GM06990 (cell line): Measurements from ENCODE around the gene OST4.

ENCODE experiments used
- DNase-seq: peaks from one replicate; pipeline ENCODE4 v3.0.0-alpha.2; 2011; ENCODE audit not compliant: insufficient read length; ENCODE audit errors: extremely low read depth
- H3K27me3 ChIP-seq: replicated peaks from 2 replicates; pipeline ENCODE4 v1.6.0; 2011; ENCODE audit warnings: low read length; ENCODE audit not compliant: control insufficient read depth, insufficient read depth
- H3K36me3 ChIP-seq: 2 replicates; pipeline ENCODE4 v1.5.1; 2011; ENCODE audit warnings: low read length; ENCODE audit not compliant: control insufficient read depth, insufficient read depth
- H3K4me3 ChIP-seq: replicated peaks from 2 replicates; pipeline ENCODE4 v1.5.1; 2011; ENCODE audit warnings: low read depth, mild to moderate bottlenecking, control low read depth, low read length
- TF ChIP-seq, protein P1 (sequence below): IDR thresholded peaks from 2 replicates; pipeline ENCODE4 v1.5.1; 2011; ENCODE audit warnings: low read length, control low read depth, mild to moderate bottlenecking, inconsistent platforms; ENCODE audit not compliant: insufficient read depth, poor library complexity, severe bottlenecking

The OST4 gene

DNA sequence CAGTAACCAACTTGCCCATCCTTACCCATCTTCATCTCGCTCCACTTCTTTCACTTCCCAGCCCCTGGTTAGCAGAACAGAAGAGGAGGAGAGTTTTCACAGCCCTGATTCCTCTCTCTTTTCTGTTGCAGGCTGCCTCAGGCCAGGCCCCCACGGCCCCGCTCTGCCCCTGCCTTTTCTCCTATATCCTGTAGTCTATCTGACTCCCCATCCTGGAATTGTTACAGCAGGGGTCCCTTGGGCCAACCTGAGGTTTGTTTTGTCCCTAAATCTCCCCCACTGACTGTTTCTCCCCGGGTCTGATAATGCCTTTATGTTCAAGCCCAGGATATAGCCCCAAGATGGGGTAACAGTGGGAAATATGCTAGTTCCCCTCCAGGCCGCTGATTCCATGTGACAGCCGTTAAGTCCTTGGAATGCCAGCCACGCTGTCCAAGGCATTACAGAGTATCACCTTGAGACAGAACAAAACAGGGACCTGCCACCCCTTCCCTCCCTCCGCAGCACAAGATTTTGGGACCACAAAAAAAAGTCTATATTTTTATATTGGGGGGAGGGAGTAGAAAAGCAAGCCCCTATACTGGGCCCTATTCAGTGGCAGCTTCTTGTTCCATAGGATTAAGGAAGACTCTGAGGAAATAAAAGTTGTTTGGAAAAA, 1.4 kb downstream of the OST4 start:
- no peak for DNase-seq
- peaks cover 21% of the 10 kb centered on the region for H3K36me3 ChIP-seq
- H3K27me3 ChIP-seq = no peaks in the 10 kb centered on the region
- peak overlapping the region; percentile 99 for H3K4me3 ChIP-seq
- TF ChIP-seq, protein P1, sequence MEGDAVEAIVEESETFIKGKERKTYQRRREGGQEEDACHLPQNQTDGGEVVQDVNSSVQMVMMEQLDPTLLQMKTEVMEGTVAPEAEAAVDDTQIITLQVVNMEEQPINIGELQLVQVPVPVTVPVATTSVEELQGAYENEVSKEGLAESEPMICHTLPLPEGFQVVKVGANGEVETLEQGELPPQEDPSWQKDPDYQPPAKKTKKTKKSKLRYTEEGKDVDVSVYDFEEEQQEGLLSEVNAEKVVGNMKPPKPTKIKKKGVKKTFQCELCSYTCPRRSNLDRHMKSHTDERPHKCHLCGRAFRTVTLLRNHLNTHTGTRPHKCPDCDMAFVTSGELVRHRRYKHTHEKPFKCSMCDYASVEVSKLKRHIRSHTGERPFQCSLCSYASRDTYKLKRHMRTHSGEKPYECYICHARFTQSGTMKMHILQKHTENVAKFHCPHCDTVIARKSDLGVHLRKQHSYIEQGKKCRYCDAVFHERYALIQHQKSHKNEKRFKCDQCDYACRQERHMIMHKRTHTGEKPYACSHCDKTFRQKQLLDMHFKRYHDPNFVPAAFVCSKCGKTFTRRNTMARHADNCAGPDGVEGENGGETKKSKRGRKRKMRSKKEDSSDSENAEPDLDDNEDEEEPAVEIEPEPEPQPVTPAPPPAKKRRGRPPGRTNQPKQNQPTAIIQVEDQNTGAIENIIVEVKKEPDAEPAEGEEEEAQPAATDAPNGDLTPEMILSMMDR = no peak

DNA sequence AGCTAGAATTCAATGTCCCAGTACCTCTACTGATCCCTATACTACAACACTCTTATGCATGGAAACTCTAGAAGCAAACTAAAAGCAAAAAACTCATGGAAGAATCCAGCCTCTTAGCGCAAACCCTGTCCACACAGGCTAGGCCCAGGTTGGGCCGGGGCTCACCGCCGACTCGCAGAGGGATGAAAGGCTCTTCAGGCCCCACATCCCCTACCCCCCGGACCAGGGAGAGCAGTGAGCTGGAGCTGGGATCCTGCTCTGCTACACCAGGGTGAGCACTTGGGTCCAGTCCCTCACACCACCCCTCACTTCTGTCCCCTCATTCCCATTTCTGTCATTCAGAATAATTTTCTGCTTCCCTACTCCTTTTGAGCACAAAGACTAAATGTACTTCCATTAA, 2.0 kb downstream of the OST4 start:
- TF ChIP-seq, protein P1 = no peak
- Histone ChIP-seq H3K27me3 (no peaks in the 10 kb centered on the region), H3K36me3 (peaks cover 21% of the 10 kb centered on the region), H3K4me3 (no peak overlapping the region)
- no peak for DNase-seq

DNA sequence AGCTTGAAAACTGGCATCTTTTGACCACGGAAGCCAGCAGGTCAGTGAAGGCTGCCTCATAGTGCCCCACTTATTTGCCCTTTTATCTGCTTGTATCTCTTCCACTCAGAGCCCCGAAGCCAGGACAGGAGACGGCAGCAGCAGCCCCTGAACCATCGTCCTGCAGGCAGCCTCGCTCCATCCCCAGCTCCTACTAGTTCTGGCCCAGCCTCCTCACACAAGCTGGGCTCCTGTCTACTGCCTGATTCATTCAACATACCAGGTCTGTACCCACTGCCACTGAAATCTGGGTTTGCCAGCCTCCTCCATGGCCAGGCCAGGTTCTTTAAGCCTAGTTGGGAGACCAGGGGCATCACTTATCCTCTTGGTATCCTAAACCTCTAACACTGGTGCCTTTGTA, 4.1 kb downstream of the OST4 start:
- H3K27me3 ChIP-seq = no peaks in the 10 kb centered on the region
- no peak for DNase-seq
- TF ChIP-seq, protein P1 = no peak
- no peak overlapping the region for H3K4me3 ChIP-seq
- peaks cover 21% of the 10 kb centered on the region for H3K36me3 ChIP-seq

DNA sequence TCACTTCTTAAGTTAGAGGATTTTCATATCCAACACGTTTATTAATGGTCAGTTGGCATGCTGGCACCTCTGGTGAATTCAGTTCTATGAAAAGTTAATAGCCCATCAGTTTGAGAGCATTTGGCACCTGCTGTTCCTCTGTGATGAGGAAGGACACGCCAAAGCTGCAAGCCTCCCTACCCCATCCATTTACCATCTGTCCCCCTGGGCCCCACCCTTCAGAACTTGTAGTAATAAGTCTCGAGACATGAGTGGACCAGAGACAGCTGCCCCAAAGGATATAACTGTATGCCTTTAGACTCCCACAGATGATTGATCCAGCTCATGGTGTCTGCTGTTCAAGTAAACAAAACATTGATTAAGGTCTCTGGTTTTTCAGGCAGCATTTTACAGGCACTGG, 6.3 kb downstream of the OST4 start:
- Histone ChIP-seq H3K4me3 (no peak overlapping the region), H3K27me3 (no peaks in the 10 kb centered on the region), H3K36me3 (peaks cover 21% of the 10 kb centered on the region)
- TF ChIP-seq, protein P1 = no peak
- no peak for DNase-seq

DNA sequence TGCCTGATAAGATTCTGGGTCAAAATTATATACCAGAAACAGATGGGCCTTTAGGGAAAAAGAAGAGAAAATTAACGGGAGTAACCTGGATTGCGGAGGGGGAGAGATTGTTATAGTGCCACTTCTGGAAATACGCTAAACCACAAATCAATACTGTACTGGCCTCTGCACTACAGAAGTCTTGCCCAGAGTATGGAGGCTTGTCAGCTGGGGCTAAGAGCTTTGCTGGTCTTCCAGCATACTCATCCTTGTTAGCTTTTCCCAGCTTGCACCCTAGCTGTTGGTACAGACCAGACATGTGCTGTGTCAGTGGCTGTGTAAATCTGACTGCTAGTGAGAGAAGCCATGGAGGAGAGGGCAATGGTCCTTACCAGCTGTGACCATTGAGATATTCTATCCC, 11.1 kb downstream of the OST4 start:
- H3K27me3 ChIP-seq = no peaks in the 10 kb centered on the region
- TF ChIP-seq, protein P1 = no peak
- no peak for DNase-seq
- peaks cover 15% of the 10 kb centered on the region for H3K36me3 ChIP-seq
- no peak overlapping the region for H3K4me3 ChIP-seq

DNA sequence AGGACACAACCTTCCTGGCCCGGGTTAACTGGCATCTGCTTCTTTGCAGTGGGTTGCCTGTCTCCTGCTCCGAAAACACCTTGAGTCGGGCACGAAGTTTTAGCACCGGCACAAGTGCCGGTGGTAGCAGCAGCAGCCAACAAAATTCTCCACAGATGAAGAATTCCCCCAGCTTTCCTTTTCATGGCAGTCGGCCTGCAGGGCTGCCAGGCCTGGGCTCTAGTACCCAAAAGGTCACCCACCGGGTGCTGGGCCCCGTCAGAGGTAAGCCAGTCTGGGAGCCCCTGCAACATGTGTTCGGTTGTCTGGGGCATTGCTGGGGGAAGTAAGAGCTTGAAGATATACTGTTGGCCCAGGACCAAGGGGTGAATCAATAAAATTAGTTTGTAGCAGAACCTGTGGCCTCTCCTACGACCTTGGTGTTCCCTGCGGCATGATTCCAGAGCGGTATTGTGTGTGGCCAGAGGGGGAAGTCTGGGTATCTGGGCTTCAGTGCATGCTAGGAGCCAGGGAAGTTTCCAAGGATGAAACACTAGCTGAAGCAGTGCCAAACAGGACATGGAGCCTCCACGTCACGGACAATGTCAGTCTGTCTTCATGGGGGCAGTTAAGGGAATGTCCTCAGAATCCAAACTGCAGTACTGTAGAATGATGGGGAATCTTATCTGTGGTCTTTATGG, 12.2 kb downstream of the OST4 start:
- Histone ChIP-seq H3K36me3 (peaks cover 18% of the 10 kb centered on the region), H3K4me3 (no peak overlapping the region), H3K27me3 (no peaks in the 10 kb centered on the region)
- TF ChIP-seq, protein P1 = no peak
- DNase-seq = no peak
